A549 (cell line): ENCODE data around the gene S100A9. TPM values are rescaled to one million over a fixed set of nuclear protein-coding genes. Genes with fewer than 3 reads are reported as not detected.

Source experiments
- ATAC-seq, 2 experiments: fragments of 200-7000 bp in 1 of 2; fragments of >200 bp in 1 of 2; cut with Nextera tagmentation in 1 of 2; cut with Tn5 transposase in 1 of 2; 3 replicates each; pipeline versions ENCODE4 v1.8.0 to v1.9.1; 2018 to 2020; ENCODE audit warnings: mild to moderate bottlenecking in 1 of 2, moderate library complexity in 1 of 2
- CTCF ChIA-PET: fragments of 300-600 bp; sonication (Branson Sonifier 250); formaldehyde crosslinking; extraction: SDS; loops from one replicate; lab custom pipeline; 2021; ENCODE audit warnings: antibody characterized with exemption, inconsistent platforms; lab: Yijun Ruan, JAX
- POLR2A ChIA-PET: fragments of 350-600 bp; formaldehyde crosslinking; extraction: SDS; loops from one replicate; lab custom pipeline; 2021; ENCODE audit warnings: antibody characterized with exemption, inconsistent platforms; lab: Yijun Ruan, JAX
- DNase-seq, 2 experiments: peaks; one replicate each; pipeline versions ENCODE4 v3.0.0 to v3.0.0-alpha.2; 2011 to 2016; ENCODE audit warnings: low read depth in 1 of 2, low spot score in 1 of 2
- FAIRE-seq: peaks from 2 replicates; lab custom pipeline; 2011; peaks lifted over from hg19 to GRCh38; lab: Jason Lieb, UNC
- H3K27ac ChIP-seq, 2 experiments: fragments of >200 bp; sonication (Bioruptor Twin); formaldehyde crosslinking; 3 replicates each; pipeline ENCODE4 v1.5.1; 2016 to 2017
- H3K4me1 ChIP-seq: fragments of >200 bp; sonication (Bioruptor Twin); formaldehyde crosslinking; 3 replicates; pipeline ENCODE4 v1.6.1; 2016
- H3K4me2 ChIP-seq: fragments of >200 bp; sonication (Bioruptor Twin); formaldehyde crosslinking; 3 replicates; pipeline ENCODE4 v1.6.1; 2016
- H3K4me3 ChIP-seq: fragments of >200 bp; sonication (Bioruptor Twin); formaldehyde crosslinking; 3 replicates; pipeline ENCODE4 v1.5.1; 2016
- H3K9me3 ChIP-seq: fragments of >200 bp; sonication (Bioruptor Twin); formaldehyde crosslinking; 3 replicates; pipeline ENCODE4 v1.6.1; 2016
- BHLHE40 ChIP-seq: IDR thresholded peaks from 2 replicates; pipeline ENCODE4 v1.6.1; 2012; ENCODE audit warnings: low read depth, low read length, inconsistent platforms
- CBX2 ChIP-seq: fragments of 200-600 bp; sonication (generic); IDR thresholded peaks from 2 replicates; pipeline ENCODE4 v1.6.1; 2016; ENCODE audit warnings: low read depth, mild to moderate bottlenecking, borderline replicate concordance
- CBX8 ChIP-seq: fragments of 200-600 bp; sonication (generic); IDR thresholded peaks from 2 replicates; pipeline ENCODE4 v1.6.1; 2016
- CEBPB ChIP-seq, 2 experiments: fragments of >200 bp in 1 of 2; sonication (Bioruptor Twin) in 1 of 2; formaldehyde crosslinking in 1 of 2; IDR thresholded peaks; 2 replicates each; pipeline ENCODE4 v1.6.1; 2012 to 2016
- CHD4 ChIP-seq: fragments of 200-600 bp; sonication (generic); IDR thresholded peaks from 2 replicates; pipeline ENCODE4 v1.6.1; 2016; ENCODE audit warnings: antibody characterized with exemption, mild to moderate bottlenecking, borderline replicate concordance
- EHF ChIP-seq: fragments of 250-450 bp; sonication (Bioruptor Pico); IDR thresholded peaks from 2 replicates; pipeline ENCODE4 v1.5.0; 2020; ENCODE audit warnings: mild to moderate bottlenecking
- EHMT2 ChIP-seq: fragments of 200-600 bp; sonication (generic); IDR thresholded peaks from 2 replicates; pipeline ENCODE4 v1.6.1; 2016; ENCODE audit warnings: antibody characterized with exemption, low read depth, mild to moderate bottlenecking, moderate library complexity
- EP300 ChIP-seq, 2 experiments: fragments of >200 bp; sonication (Bioruptor Twin); formaldehyde crosslinking; IDR thresholded peaks; 2 replicates in 1 of 2; 3 replicates in 1 of 2; pipeline ENCODE4 v1.6.1; 2016 to 2017
- FOXS1 ChIP-seq: fragments of 250-450 bp; sonication (Bioruptor Pico); IDR thresholded peaks from 2 replicates; pipeline ENCODE4 v1.5.0; 2020; ENCODE audit warnings: mild to moderate bottlenecking, moderate library complexity
- GATA3 ChIP-seq: IDR thresholded peaks from 2 replicates; pipeline ENCODE4 v1.6.1; 2012; ENCODE audit warnings: borderline replicate concordance
- HDAC2 ChIP-seq: fragments of 200-600 bp; sonication (generic); IDR thresholded peaks from 2 replicates; pipeline ENCODE4 v1.6.1; 2016
- HOXB13 ChIP-seq: fragments of 250-450 bp; sonication (Bioruptor Pico); IDR thresholded peaks from 2 replicates; pipeline ENCODE4 v1.5.0; 2020; ENCODE audit warnings: low read depth, mild to moderate bottlenecking, moderate library complexity
- JUNB ChIP-seq: fragments of >200 bp; sonication (Bioruptor Twin); formaldehyde crosslinking; IDR thresholded peaks from 2 replicates; pipeline ENCODE4 v1.6.1; 2016
- KDM1A ChIP-seq: fragments of 200-600 bp; sonication (generic); IDR thresholded peaks from 2 replicates; pipeline ENCODE4 v1.6.1; 2016; ENCODE audit warnings: low read depth, mild to moderate bottlenecking
- MAFK ChIP-seq: fragments of 450-650 bp; IDR thresholded peaks from 2 replicates; pipeline ENCODE4 v1.6.1; 2014; ENCODE audit not compliant: partially characterized antibody
- NFE2L2 ChIP-seq: fragments of 150-350 bp; conservative IDR thresholded peaks from 2 replicates; pipeline ENCODE4 v1.6.1; 2014; ENCODE audit warnings: low read length
- PHF8 ChIP-seq: fragments of 200-600 bp; sonication (generic); IDR thresholded peaks from 2 replicates; pipeline ENCODE4 v1.6.1; 2016; ENCODE audit warnings: low read depth, mild to moderate bottlenecking, antibody characterized with exemption, moderate library complexity, borderline replicate concordance
- RCOR1 ChIP-seq: fragments of 150-350 bp; IDR thresholded peaks from 2 replicates; pipeline ENCODE4 v1.6.1; 2014; ENCODE audit warnings: antibody characterized with exemption, low read length, low read depth
- RNF2 ChIP-seq: fragments of 200-600 bp; sonication (generic); IDR thresholded peaks from 2 replicates; pipeline ENCODE4 v1.6.1; 2016; ENCODE audit warnings: low read depth, mild to moderate bottlenecking, antibody characterized with exemption, moderate library complexity, borderline replicate concordance
- SREBF2 ChIP-seq: fragments of 450-650 bp; IDR thresholded peaks from 2 replicates; pipeline ENCODE4 v1.6.1; 2014; ENCODE audit warnings: mild to moderate bottlenecking, moderate library complexity
- ZC3H11A ChIP-seq: fragments of 450-650 bp; IDR thresholded peaks from 2 replicates; pipeline ENCODE4 v1.6.1; 2014; ENCODE audit warnings: antibody characterized with exemption, mild to moderate bottlenecking
- ZSCAN20 ChIP-seq: fragments of 250-450 bp; sonication (Bioruptor Pico); IDR thresholded peaks from 2 replicates; pipeline ENCODE4 v1.8.0; 2022; ENCODE audit warnings: mild to moderate bottlenecking, moderate library complexity
- WGBS: methylation state at CpG from one replicate; pipeline ENCODE4 v1.1.6; 2017; ENCODE audit errors: missing lambda C conversion rate; 5-methylcytosine and 5-hydroxymethylcytosine counted together
- polyA plus RNA-seq, 4 experiments: library from polyadenylated mRNA; depleted of rRNA in 3 of 4; stranded (reverse); fragments of >200 nt; fragmentation: RNase III in 1 of 4; extraction: RNeasy Plus Mini Kit Qiagen cat#74134 plus additional on column Dnase treatment in 1 of 4; gene quantifications; 2 replicates in 3 of 4; 3 replicates in 1 of 4; pipeline ENCODE4 v1.2.3, GENCODE V29; 2011 to 2017
- TF ChIP-seq, protein P1 (sequence below): IDR thresholded peaks from 2 replicates; pipeline ENCODE4 v1.6.1; 2012
- TF ChIP-seq, protein P2 (sequence below): fragments of >200 bp; sonication (Bioruptor Twin); formaldehyde crosslinking; IDR thresholded peaks from 3 replicates; pipeline ENCODE4 v1.6.1; 2016
- TF ChIP-seq, protein P3 (sequence below): fragments of 200-600 bp; sonication (generic); IDR thresholded peaks from 2 replicates; pipeline ENCODE4 v1.6.1; 2016; ENCODE audit warnings: antibody characterized with exemption, mild to moderate bottlenecking, moderate library complexity
- TF ChIP-seq, protein P4 (sequence below): fragments of 150-350 bp; IDR thresholded peaks from 2 replicates; pipeline ENCODE4 v1.6.1; 2014; ENCODE audit warnings: low read depth, mild to moderate bottlenecking, low read length

S100A9 gene
- polyA plus RNA-seq, 2 of the 4 experiments (the other 2 are of a cell fraction), result 0.90 to 3.1 TPM

DNA sequence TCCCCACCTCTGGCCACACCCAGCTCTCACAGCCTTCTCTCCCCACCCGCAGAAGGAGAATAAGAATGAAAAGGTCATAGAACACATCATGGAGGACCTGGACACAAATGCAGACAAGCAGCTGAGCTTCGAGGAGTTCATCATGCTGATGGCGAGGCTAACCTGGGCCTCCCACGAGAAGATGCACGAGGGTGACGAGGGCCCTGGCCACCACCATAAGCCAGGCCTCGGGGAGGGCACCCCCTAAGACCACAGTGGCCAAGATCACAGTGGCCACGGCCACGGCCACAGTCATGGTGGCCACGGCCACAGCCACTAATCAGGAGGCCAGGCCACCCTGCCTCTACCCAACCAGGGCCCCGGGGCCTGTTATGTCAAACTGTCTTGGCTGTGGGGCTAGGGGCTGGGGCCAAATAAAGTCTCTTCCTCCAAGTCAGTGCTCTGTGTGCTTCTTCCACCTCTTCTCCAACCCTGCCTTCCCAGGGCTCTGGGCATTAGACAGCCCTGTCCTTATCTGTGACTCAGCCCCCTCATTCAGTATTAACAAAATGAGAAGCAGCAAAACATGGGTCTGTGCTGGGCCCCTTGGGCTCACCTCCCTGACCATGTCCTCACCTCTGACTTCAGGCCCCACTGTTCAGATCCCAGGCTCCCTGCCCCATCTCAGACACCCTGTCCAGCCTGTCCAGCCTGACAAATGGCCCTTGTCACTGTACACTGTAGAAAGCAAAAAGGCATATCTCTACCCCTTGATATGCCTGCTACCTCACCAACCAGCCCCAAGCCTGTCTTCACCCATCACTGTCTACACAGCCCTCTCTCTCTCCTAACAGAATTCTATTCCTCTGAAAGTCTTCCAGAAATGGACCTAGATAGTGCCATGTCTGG, 3.2 kb downstream of the S100A9 start (continued):
- TF ChIP-seq MAFK (no peak), EHMT2 (no peak), SREBF2 (no peak), RCOR1 (no peak), CBX8 (no peak)
- TF ChIP-seq, all 56 proteins: peak for 0

DNA sequence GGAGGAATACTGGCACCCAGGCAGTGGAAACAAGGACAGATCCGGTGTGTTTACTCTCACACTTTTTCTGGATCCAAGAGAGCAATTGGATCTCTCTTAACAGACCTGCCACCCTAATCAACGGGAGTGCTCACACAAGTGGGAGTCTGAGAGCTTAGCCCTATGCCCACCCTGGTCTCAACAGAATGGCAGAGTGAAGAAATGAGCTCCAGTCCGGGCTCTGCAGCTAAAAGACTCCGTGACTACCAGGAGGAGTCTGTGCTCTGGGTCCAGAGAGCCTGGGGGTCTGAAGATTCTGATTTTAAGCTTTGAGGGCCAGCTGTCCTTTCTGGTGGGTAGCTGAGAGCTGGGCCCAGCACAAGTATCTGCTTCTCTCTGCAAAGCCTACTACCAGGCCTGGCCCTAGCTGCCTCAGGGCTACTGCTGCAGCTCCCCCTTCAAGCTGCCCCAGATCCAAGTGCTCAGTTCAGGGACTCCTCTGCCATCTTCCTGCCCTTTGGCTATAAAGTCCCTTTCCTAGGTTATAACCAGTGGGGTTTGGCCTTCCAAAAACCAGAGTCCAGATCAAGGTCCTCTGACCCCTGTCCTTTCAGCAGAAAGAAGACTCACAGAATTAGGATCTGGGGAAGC, 3.9 kb downstream of the S100A9 start:
- POLR2A ChIA-PET, result no interaction called here
- 14% methylated on average over 4 of the region's 4 CpGs for WGBS
- FAIRE-seq (no peak), ATAC-seq (no peak), DNase-seq (no peak)
- Histone ChIP-seq H3K9me3 (no peaks in the 10 kb centered on the region), H3K4me2 (no peak overlapping the region), H3K4me1 (no peaks in the 10 kb centered on the region), H3K27ac (no peak overlapping the region), H3K4me3 (no peak overlapping the region)
- TF ChIP-seq GATA3 (no peak), PHF8 (no peak), EHF (CRISPR knock-in tag) (no peak), RNF2 (no peak), CEBPB (IDR thresholded peaks at IDR 0.05) (no peak), EP300 (IDR thresholded peaks at IDR 0.05) (no peak), HOXB13 (CRISPR knock-in tag) (no peak), JUNB (no peak), HDAC2 (no peak), ZC3H11A (no peak)
- CTCF ChIA-PET, result interaction anchor here (0.8 to 7.7 kb wide), 5 partner anchors 9 to 133 kb away, joined by 3 to 70 read pairs (median 7); no protein-coding TSS in a partner anchor

DNA sequence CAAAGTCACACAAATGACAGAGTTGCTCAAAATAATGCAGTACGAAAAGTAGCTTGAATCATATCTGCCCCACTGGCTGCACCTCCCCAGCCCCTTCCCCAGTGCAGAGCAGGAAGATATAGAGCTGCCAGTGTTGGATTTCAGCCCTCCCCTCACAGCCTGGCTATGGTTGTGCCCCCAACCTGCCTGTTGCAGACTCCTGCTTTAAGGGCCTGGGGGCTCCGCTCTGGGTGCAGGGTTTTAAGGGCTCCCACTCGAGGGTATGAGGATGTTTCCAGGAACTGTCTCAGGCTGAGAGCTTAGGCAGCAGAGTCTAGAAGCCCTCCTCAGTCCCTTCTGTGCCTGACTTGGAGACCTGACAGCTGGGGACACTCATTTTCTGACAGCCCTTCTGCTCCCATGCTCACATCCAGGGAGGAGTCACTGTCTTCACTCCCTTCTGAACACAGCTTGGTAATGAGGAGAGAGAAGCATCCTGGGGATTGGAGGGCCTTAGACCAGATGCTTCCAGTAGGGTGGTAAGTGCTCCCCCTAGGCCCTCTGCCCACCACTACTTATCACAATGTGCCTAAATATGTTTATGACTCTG, 4.6 kb downstream of the S100A9 start:
- DNase-seq (no peak), FAIRE-seq (no peak), ATAC-seq (no peak)
- ChIA-PET POLR2A (no interaction called here), CTCF (interaction anchor here (0.6 to 7.7 kb wide), 7 partner anchors 10 to 741 kb away, joined by 3 to 70 read pairs (median 4); no protein-coding TSS in a partner anchor)
- Histone ChIP-seq H3K4me1 (no peaks in the 10 kb centered on the region), H3K9me3 (no peaks in the 10 kb centered on the region), H3K27ac (no peak overlapping the region), H3K4me3 (no peak overlapping the region), H3K4me2 (no peak overlapping the region)
- 24% methylated on average over 3 of the region's 3 CpGs for WGBS
- TF ChIP-seq NFE2L2 (no peak), KDM1A (no peak), BHLHE40 (no peak), CEBPB (IDR thresholded peaks at IDR 0.05) (no peak), HOXB13 (CRISPR knock-in tag) (no peak), CHD4 (no peak), EHF (CRISPR knock-in tag) (no peak), ZSCAN20 (no peak), CBX2 (no peak), CBX8 (no peak), FOXS1 (CRISPR knock-in tag) (no peak)
- TF ChIP-seq, protein P1, sequence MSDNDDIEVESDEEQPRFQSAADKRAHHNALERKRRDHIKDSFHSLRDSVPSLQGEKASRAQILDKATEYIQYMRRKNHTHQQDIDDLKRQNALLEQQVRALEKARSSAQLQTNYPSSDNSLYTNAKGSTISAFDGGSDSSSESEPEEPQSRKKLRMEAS, result no peak
- TF ChIP-seq, protein P2, sequence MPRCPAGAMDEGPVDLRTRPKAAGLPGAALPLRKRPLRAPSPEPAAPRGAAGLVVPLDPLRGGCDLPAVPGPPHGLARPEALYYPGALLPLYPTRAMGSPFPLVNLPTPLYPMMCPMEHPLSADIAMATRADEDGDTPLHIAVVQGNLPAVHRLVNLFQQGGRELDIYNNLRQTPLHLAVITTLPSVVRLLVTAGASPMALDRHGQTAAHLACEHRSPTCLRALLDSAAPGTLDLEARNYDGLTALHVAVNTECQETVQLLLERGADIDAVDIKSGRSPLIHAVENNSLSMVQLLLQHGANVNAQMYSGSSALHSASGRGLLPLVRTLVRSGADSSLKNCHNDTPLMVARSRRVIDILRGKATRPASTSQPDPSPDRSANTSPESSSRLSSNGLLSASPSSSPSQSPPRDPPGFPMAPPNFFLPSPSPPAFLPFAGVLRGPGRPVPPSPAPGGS, result no peak
- TF ChIP-seq, protein P3, sequence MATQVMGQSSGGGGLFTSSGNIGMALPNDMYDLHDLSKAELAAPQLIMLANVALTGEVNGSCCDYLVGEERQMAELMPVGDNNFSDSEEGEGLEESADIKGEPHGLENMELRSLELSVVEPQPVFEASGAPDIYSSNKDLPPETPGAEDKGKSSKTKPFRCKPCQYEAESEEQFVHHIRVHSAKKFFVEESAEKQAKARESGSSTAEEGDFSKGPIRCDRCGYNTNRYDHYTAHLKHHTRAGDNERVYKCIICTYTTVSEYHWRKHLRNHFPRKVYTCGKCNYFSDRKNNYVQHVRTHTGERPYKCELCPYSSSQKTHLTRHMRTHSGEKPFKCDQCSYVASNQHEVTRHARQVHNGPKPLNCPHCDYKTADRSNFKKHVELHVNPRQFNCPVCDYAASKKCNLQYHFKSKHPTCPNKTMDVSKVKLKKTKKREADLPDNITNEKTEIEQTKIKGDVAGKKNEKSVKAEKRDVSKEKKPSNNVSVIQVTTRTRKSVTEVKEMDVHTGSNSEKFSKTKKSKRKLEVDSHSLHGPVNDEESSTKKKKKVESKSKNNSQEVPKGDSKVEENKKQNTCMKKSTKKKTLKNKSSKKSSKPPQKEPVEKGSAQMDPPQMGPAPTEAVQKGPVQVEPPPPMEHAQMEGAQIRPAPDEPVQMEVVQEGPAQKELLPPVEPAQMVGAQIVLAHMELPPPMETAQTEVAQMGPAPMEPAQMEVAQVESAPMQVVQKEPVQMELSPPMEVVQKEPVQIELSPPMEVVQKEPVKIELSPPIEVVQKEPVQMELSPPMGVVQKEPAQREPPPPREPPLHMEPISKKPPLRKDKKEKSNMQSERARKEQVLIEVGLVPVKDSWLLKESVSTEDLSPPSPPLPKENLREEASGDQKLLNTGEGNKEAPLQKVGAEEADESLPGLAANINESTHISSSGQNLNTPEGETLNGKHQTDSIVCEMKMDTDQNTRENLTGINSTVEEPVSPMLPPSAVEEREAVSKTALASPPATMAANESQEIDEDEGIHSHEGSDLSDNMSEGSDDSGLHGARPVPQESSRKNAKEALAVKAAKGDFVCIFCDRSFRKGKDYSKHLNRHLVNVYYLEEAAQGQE, result no peak
- TF ChIP-seq, protein P4, sequence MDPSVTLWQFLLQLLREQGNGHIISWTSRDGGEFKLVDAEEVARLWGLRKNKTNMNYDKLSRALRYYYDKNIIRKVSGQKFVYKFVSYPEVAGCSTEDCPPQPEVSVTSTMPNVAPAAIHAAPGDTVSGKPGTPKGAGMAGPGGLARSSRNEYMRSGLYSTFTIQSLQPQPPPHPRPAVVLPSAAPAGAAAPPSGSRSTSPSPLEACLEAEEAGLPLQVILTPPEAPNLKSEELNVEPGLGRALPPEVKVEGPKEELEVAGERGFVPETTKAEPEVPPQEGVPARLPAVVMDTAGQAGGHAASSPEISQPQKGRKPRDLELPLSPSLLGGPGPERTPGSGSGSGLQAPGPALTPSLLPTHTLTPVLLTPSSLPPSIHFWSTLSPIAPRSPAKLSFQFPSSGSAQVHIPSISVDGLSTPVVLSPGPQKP, result no peak
